WTC11 (cell line): ENCODE data around the gene TPBG. TPM values are rescaled to one million over a fixed set of nuclear protein-coding genes. Genes with fewer than 3 reads are reported as not detected.

Experiments
- ATAC-seq: fragments of 200-7000 bp; cut with Tn5 transposase; 2 replicates; pipeline ENCODE4 v1.10.0; 2021; ENCODE audit warnings: mild to moderate bottlenecking, moderate library complexity
- CTCF ChIA-PET: fragments of 300-600 bp; sonication (Branson Sonifier 250); formaldehyde crosslinking; loops from one replicate; lab custom pipeline; 2021; ENCODE audit warnings: antibody characterized with exemption; lab: Charles Lee
- POLR2A ChIA-PET: fragments of 350-600 bp; sonication (Branson Sonifier 250); formaldehyde crosslinking; loops from one replicate; lab custom pipeline; 2021; ENCODE audit warnings: antibody characterized with exemption; lab: Charles Lee
- DNase-seq: peaks from one replicate; pipeline ENCODE4 v3.0.0; 2021; ENCODE audit warnings: low spot score
- H3K27ac Mint-ChIP-seq: 2 replicates; pipeline ENCODE4 v1.8.0; 2021; ENCODE audit warnings: mixed read lengths
- H3K27me3 Mint-ChIP-seq: 2 replicates; pipeline ENCODE4 v1.8.0; 2021; ENCODE audit warnings: low read depth, mild to moderate bottlenecking, moderate library complexity, mixed read lengths
- H3K36me3 Mint-ChIP-seq: 2 replicates; pipeline ENCODE4 v1.8.0; 2021; ENCODE audit warnings: mixed read lengths
- H3K4me1 Mint-ChIP-seq: 2 replicates; pipeline ENCODE4 v1.8.0; 2022; ENCODE audit warnings: mixed read lengths
- H3K4me3 Mint-ChIP-seq: 2 replicates; pipeline ENCODE4 v1.8.0; 2021; ENCODE audit warnings: mild to moderate bottlenecking, moderate library complexity, mixed read lengths
- H3K9me3 Mint-ChIP-seq: 2 replicates; pipeline ENCODE4 v1.8.0; 2021; ENCODE audit warnings: mixed read lengths
- ARID4B ChIP-seq: sonication (generic); formaldehyde crosslinking; IDR thresholded peaks from 2 replicates; pipeline ENCODE4 v1.8.0; 2023; ENCODE audit warnings: missing genetic modification reagents, mild to moderate bottlenecking, borderline replicate concordance
- ATF1 ChIP-seq: sonication (generic); formaldehyde crosslinking; IDR thresholded peaks from 2 replicates; pipeline ENCODE4 v1.8.1; 2023; ENCODE audit warnings: mild to moderate bottlenecking, moderate library complexity, missing genetic modification reagents
- ATF2 ChIP-seq: sonication (generic); formaldehyde crosslinking; IDR thresholded peaks from 2 replicates; pipeline ENCODE4 v1.8.1; 2022; ENCODE audit warnings: low read depth, missing genetic modification reagents, borderline replicate concordance
- E2F5 ChIP-seq: sonication (generic); formaldehyde crosslinking; IDR thresholded peaks from 2 replicates; pipeline ENCODE4 v1.8.1; 2022; ENCODE audit warnings: mild to moderate bottlenecking, moderate library complexity, missing genetic modification reagents
- ELF4 ChIP-seq: sonication (generic); formaldehyde crosslinking; IDR thresholded peaks from 2 replicates; pipeline ENCODE4 v1.8.1; 2022; ENCODE audit warnings: low read depth, mild to moderate bottlenecking, moderate library complexity, missing genetic modification reagents
- ERG ChIP-seq: fragments of 250-450 bp; sonication (Bioruptor Pico); IDR thresholded peaks from 2 replicates; pipeline ENCODE4 v1.8.0; 2021; ENCODE audit warnings: mild to moderate bottlenecking
- ETV6 ChIP-seq: sonication (generic); formaldehyde crosslinking; IDR thresholded peaks from 2 replicates; pipeline ENCODE4 v1.8.1; 2022; ENCODE audit warnings: mild to moderate bottlenecking, missing genetic modification reagents
- FOXP4 ChIP-seq: sonication (generic); formaldehyde crosslinking; IDR thresholded peaks from 2 replicates; pipeline ENCODE4 v1.8.0; 2022; ENCODE audit warnings: mild to moderate bottlenecking, missing genetic modification reagents
- GTF2I ChIP-seq: fragments of 250-450 bp; sonication (Bioruptor Pico); conservative IDR thresholded peaks from 2 replicates; pipeline ENCODE4 v1.4.0; 2021; ENCODE audit warnings: mild to moderate bottlenecking
- HMGA2 ChIP-seq: fragments of 250-450 bp; sonication (Bioruptor Pico); IDR thresholded peaks from 2 replicates; pipeline ENCODE4 v1.4.0; 2021; ENCODE audit warnings: mild to moderate bottlenecking, moderate library complexity
- JAZF1 ChIP-seq: fragments of 250-450 bp; sonication (Bioruptor Pico); IDR thresholded peaks from 2 replicates; pipeline ENCODE4 v1.9.0; 2021; ENCODE audit warnings: moderate library complexity, mild to moderate bottlenecking, inconsistent platforms
- MYBL2 ChIP-seq: sonication (generic); formaldehyde crosslinking; IDR thresholded peaks from 2 replicates; pipeline ENCODE4 v1.8.1; 2023; ENCODE audit warnings: mild to moderate bottlenecking, moderate library complexity, missing genetic modification reagents
- NR2C2 ChIP-seq: sonication (generic); formaldehyde crosslinking; IDR thresholded peaks from 2 replicates; pipeline ENCODE4 v1.8.0; 2022; ENCODE audit warnings: mild to moderate bottlenecking, missing genetic modification reagents
- PRRX2 ChIP-seq: fragments of 250-450 bp; sonication (Bioruptor Pico); IDR thresholded peaks from 2 replicates; pipeline ENCODE4 v1.8.0; 2021; ENCODE audit warnings: mild to moderate bottlenecking
- RORB ChIP-seq: fragments of 250-450 bp; sonication (Bioruptor Pico); IDR thresholded peaks from 2 replicates; pipeline ENCODE4 v1.9.0; 2021; ENCODE audit warnings: mild to moderate bottlenecking
- STAT6 ChIP-seq: sonication (generic); formaldehyde crosslinking; conservative IDR thresholded peaks from 2 replicates; pipeline ENCODE4 v1.8.1; 2023; ENCODE audit warnings: mild to moderate bottlenecking, low read depth, missing genetic modification reagents, moderate library complexity
- TEAD4 ChIP-seq: sonication (generic); formaldehyde crosslinking; IDR thresholded peaks from 2 replicates; pipeline ENCODE4 v1.8.0; 2022; ENCODE audit warnings: mild to moderate bottlenecking, missing genetic modification reagents
- ZNF396 ChIP-seq: fragments of 250-450 bp; sonication (Bioruptor Pico); IDR thresholded peaks from 2 replicates; pipeline ENCODE4 v1.8.0; 2021; ENCODE audit warnings: mild to moderate bottlenecking, moderate library complexity, borderline replicate concordance
- ZSCAN18 ChIP-seq: fragments of 250-450 bp; sonication (Bioruptor Pico); IDR thresholded peaks from 2 replicates; pipeline ENCODE4 v2.1.2; 2022; ENCODE audit warnings: mild to moderate bottlenecking, moderate library complexity
- total RNA-seq: library from RNA; stranded (reverse); gene quantifications from 3 replicates; pipeline ENCODE4 v1.2.3, GENCODE V29; 2021

The TPBG gene
- total RNA-seq, 1 experiment from 2014 or later, result 35.3 TPM

- TF ChIP-seq ZSCAN18 (CRISPR knock-in tag), result no peak
- no peak for TF ChIP-seq ZNF396 (CRISPR knock-in tag)
- TF ChIP-seq NR2C2 (CRISPR knock-in tag), result no peak
- TF ChIP-seq ETV6, result no peak
- no peak for TF ChIP-seq HMGA2 (CRISPR knock-in tag)
- TF ChIP-seq ATF1 (CRISPR knock-in tag), result no peak
- TF ChIP-seq ATF2, result no peak
Observed at GRCh38 chr6:82370788-82371187, 7.2 kb downstream of the TPBG start (continued).

GRCh38 chr6:82371799-82372546 lies 8.4 kb downstream of the TPBG start:
- Mint-ChIP-seq H3K27me3 (no peaks in the 10 kb centered on the region), H3K4me1 (peaks cover 13% of the 10 kb centered on the region), H3K9me3 (peaks cover 18% of the 10 kb centered on the region)
- no peak for ATAC-seq
- CTCF ChIA-PET, result interaction anchor here (0.9 kb wide), 1 partner anchor 9 kb away, joined by 3 read pairs; no protein-coding TSS in a partner anchor
- POLR2A ChIA-PET, result no interaction called here
- TF ChIP-seq ELF4 (CRISPR knock-in tag) (no peak), E2F5 (CRISPR knock-in tag) (no peak), RORB (CRISPR knock-in tag) (no peak), HMGA2 (CRISPR knock-in tag) (no peak), ETV6 (no peak), MYBL2 (CRISPR knock-in tag) (no peak), ARID4B (CRISPR knock-in tag) (no peak), JAZF1 (CRISPR knock-in tag) (no peak), TEAD4 (CRISPR knock-in tag) (no peak), PRRX2 (CRISPR knock-in tag) (no peak), FOXP4 (no peak), STAT6 (CRISPR knock-in tag) (no peak), ERG (no peak), GTF2I (no peak)
- TF ChIP-seq, all 79 proteins: peak for 0
- no peak for DNase-seq
- peaks cover 22% of the 10 kb centered on the region for H3K36me3 Mint-ChIP-seq
- no peak overlapping the region; the same call in 1 of the 2 replicates for H3K27ac Mint-ChIP-seq
- no peak overlapping the region for H3K4me3 Mint-ChIP-seq
